Pancreas (tissue), 10 donors: ENCODE measurements around the gene COQ9. TPM values are rescaled to one million over a fixed set of nuclear protein-coding genes. Genes with fewer than 3 reads are reported as not detected.
A peak's percentile ranks its signal among the peaks of the same experiment; 100 is the strongest.

Experiments used
- ATAC-seq, 4 donors: fragments of 200-7000 bp; cut with Tn5 transposase; one replicate each; pipeline versions ENCODE4 v1.8.0 to v1.9.1; 2020; ENCODE audit warnings: mild to moderate bottlenecking in 4 of 4, moderate library complexity in 4 of 4
- DNase-seq, 6 donors: peaks; one replicate each; pipeline ENCODE4 v3.0.0-alpha.2; 2020
- FAIRE-seq: peaks from 2 replicates; lab custom pipeline; 2012; peaks lifted over from hg19 to GRCh38; lab: Jason Lieb, UNC
- H3K27ac ChIP-seq, 4 donors: fragments of 200-600 bp; sonication (generic); 1 replicate in 3 of 4; 2 replicates in 1 of 4; pipeline versions ENCODE4 v1.5.0 to v1.8.0; 2020
- H3K27me3 ChIP-seq, 4 donors: fragments of 200-600 bp; one replicate each; pipeline ENCODE4 v1.8.0; 2021
- H3K36me3 ChIP-seq, 3 donors: fragments of 200-600 bp; sonication (generic) in 1 of 3; one replicate each; pipeline versions ENCODE4 v1.5.0 to v1.8.0; 2020 to 2021
- H3K4me1 ChIP-seq, 3 donors: fragments of 200-600 bp; one replicate each; pipeline ENCODE4 v1.8.0; 2021
- H3K4me3 ChIP-seq, 4 donors: fragments of 200-600 bp; sonication (generic) in 2 of 4; one replicate each; pipeline versions ENCODE4 v1.5.0 to v1.8.0; 2020 to 2021
- H3K9me3 ChIP-seq, 4 donors: fragments of 200-600 bp; one replicate each; pipeline ENCODE4 v1.8.0; 2021
- CTCF ChIP-seq, 4 donors: fragments of 200-600 bp; sonication (generic) in 3 of 4; IDR thresholded peaks; one replicate each; pipeline versions ENCODE4 v1.5.0 to v1.8.0; 2021; ENCODE audit warnings: antibody characterized with exemption in 4 of 4
- WGBS, 2 donors: extraction: QIAGEN DNeasy Blood & Tissue Kit; methylation state at CpG; one replicate each; pipeline ENCODE4 v1.1.7; 2013; 5-methylcytosine and 5-hydroxymethylcytosine counted together
- intact Hi-C, 3 donors: fragments of 100-400 bp; cut with DNase I; formaldehyde crosslinking; loops; one replicate each; pipeline versions ENCODE4 v1.11.1 to v1.14.2; 2022
- polyA plus RNA-seq, 2 donors: library from polyadenylated mRNA; stranded (reverse); fragments of 200-250 nt; gene quantifications; one replicate each; pipeline ENCODE4 v1.2.3, GENCODE V29; 2013
- total RNA-seq, 6 donors: library from RNA; stranded (reverse); fragmentation: NEBNext Ultra II Directional in 4 of 6; extraction: Animal tissue kit (Norgen Biotek cat#: 25700) in 4 of 6; gene quantifications; one replicate each; pipeline versions ENCODE4 v1.2.1 to v1.2.4, GENCODE V29; 2021 to 2023
- donor health status: healthy with polysubstance abuse.
- donor health status: DM: no; HTN: no; CAD: no; lungs with moderate emphysema.
- donor health status: DM: no; HTN: no; CAD: no.
- donor health status: control.
- donor health status: control.
- donor health status: Bipolar disorder and iron deficiency.
- donor health status: DM: yes; HTN: yes; CAD: no.
- donor health status: DM: no; HTN: no; CAD: no.
- donor health status: DM: no; HTN: no; CAD: no.
- donor health status: DM: yes; HTN: yes; CAD: no.

Gene COQ9
- total and polyA plus RNA-seq, 8 donors, result 17.7 to 51.1 (median 25.3) TPM

- H3K4me1 ChIP-seq, result no peaks in the 10 kb centered on the region
- H3K36me3 ChIP-seq, result no peaks in the 10 kb centered on the region
- no peak for DNase-seq
- H3K4me3 ChIP-seq, result no peak overlapping the region
- H3K9me3 ChIP-seq, result no peaks in the 10 kb centered on the region
- no peaks in the 10 kb centered on the region for H3K27me3 ChIP-seq
- 78 to 81% methylated on average over 7 of the region's 7 CpGs for WGBS, 2 donors
- intact Hi-C loops, result no loop called here
- H3K27ac ChIP-seq, result no peak overlapping the region
- FAIRE-seq, result no peak
- no peak for ATAC-seq
- TF ChIP-seq CTCF (IDR thresholded peaks at IDR 0.05), result no peak
Measured at GRCh38 chr16:57501492-57501891, 54.2 kb downstream of the COQ9 start.

- FAIRE-seq, result no peak
- no peaks in the 10 kb centered on the region for H3K9me3 ChIP-seq
- ATAC-seq, result peak in 2 of 4 donors; percentile 9 to 17
- no peak overlapping the region for H3K4me3 ChIP-seq
- no peak overlapping the region for H3K27ac ChIP-seq
- TF ChIP-seq CTCF (IDR thresholded peaks at IDR 0.05), result no peak
- H3K4me1 ChIP-seq, result no peaks in the 10 kb centered on the region
- DNase-seq, result no peak
- H3K27me3 ChIP-seq, result no peaks in the 10 kb centered on the region
- WGBS, 2 donors, result 76% methylated on average over 12 of the region's 12 CpGs
- intact Hi-C loops, result no loop called here
- no peaks in the 10 kb centered on the region for H3K36me3 ChIP-seq
Measured at GRCh38 chr16:57502048-57502775, 54.9 kb downstream of the COQ9 start.

- FAIRE-seq (no peak), DNase-seq (no peak), ATAC-seq (peak in 2 of 4 donors; percentile 50)
- Histone ChIP-seq H3K4me1 (no peaks in the 10 kb centered on the region), H3K9me3 (no peaks in the 10 kb centered on the region), H3K36me3 (no peaks in the 10 kb centered on the region), H3K4me3 (no peak overlapping the region), H3K27me3 (no peaks in the 10 kb centered on the region), H3K27ac (no peak overlapping the region)
- intact Hi-C loops, result no loop called here
- WGBS, 2 donors, result 79 to 81% methylated on average over 11 to 15 of the region's 15 CpGs
- TF ChIP-seq CTCF (IDR thresholded peaks at IDR 0.05), result no peak
Measured at GRCh38 chr16:57503366-57503765, 56.1 kb downstream of the COQ9 start.

GRCh38 chr16:57504001-57504400 lies 56.7 kb downstream of the COQ9 start:
- no peak for DNase-seq

More at GRCh38 chr16:57504001-57504400, 56.7 kb downstream of the COQ9 start:
- WGBS, 2 donors, result 69 to 71% methylated on average over 6 of the region's 6 CpGs
- FAIRE-seq (no peak), ATAC-seq (no peak)
- Histone ChIP-seq H3K27me3 (no peaks in the 10 kb centered on the region), H3K4me3 (no peak overlapping the region), H3K27ac (no peak overlapping the region), H3K36me3 (no peaks in the 10 kb centered on the region), H3K9me3 (no peaks in the 10 kb centered on the region), H3K4me1 (no peaks in the 10 kb centered on the region)
- no peak for TF ChIP-seq CTCF (IDR thresholded peaks at IDR 0.05)
- intact Hi-C loops, result no loop called here
